ENCODE results near the gene CFAP298.

GRCh38 chr21:32612075-32612998 is at the start of gene CFAP298:
- TF ChIP-seq POLR2A (IDR thresholded peaks at IDR 0.05) (no peak), CTCF (IDR thresholded peaks at IDR 0.05) (no peak)
